Measurements from ENCODE around the gene C8B. TPM values are rescaled to one million over a fixed set of nuclear protein-coding genes. Genes with fewer than 3 reads are reported as not detected.

Gene C8B
- total and polyA plus RNA-seq, 2 donors (not counting 1 experiment from before 2014, with no cell fraction given): not detected

GRCh38 chr1:56952501-56952900, 13.3 kb downstream of the C8B start:
- H3K4me1 Mint-ChIP-seq: no peaks in the 10 kb centered on the region
- Histone ChIP-seq H3K27ac (ENCODE audit: low read length in 2 of 2) (no peak overlapping the region), H3K27me3 (replicated peaks in 1 of 4; ENCODE audit: control extremely low read depth in 1 of 4, control insufficient read depth in 3 of 4, insufficient read depth in 4 of 4, low read length in 3 of 4) (no peaks in the 10 kb centered on the region), H3K4me2 (replicated peaks; ENCODE audit: low read depth, low read length, poor library complexity, severe bottlenecking) (no peak overlapping the region), H3K36me3 (replicated peaks in 1 of 2; ENCODE audit: control extremely low read depth in 1 of 2, control insufficient read depth in 1 of 2, extremely low read depth in 1 of 2, insufficient read depth in 2 of 2, low read length in 1 of 2) (no peaks in the 10 kb centered on the region), H4K20me1 (ENCODE audit: control insufficient read depth, insufficient read depth, low read length, poor library complexity, severe bottlenecking) (no peaks in the 10 kb centered on the region), H2AFZ (ENCODE audit: insufficient read depth, low read depth, low read length, poor library complexity, severe bottlenecking) (no peak overlapping the region), H3K9me3 (ENCODE audit: control extremely low read depth in 1 of 3, control insufficient read depth in 2 of 3, insufficient read depth in 1 of 3, low read length in 2 of 3) (no peaks in the 10 kb centered on the region), H3K4me1 (ENCODE audit: control insufficient read depth in 2 of 2, insufficient read depth in 2 of 2, low read length in 2 of 2) (no peaks in the 10 kb centered on the region), H3K9ac (ENCODE audit: low read length) (no peak overlapping the region), H3K79me2 (ENCODE audit: control insufficient read depth, insufficient read depth, low read length) (no peaks in the 10 kb centered on the region), H3K4me3 (ENCODE audit: control extremely low read depth in 1 of 5, extremely low read depth in 1 of 5, insufficient read depth in 1 of 5, low read depth in 2 of 5, low read length in 4 of 5) (no peak overlapping the region)
- H3K27ac Mint-ChIP-seq: no peak overlapping the region
- H3K9me3 Mint-ChIP-seq (ENCODE audit: insufficient read depth): no peaks in the 10 kb centered on the region
- H3K27me3 Mint-ChIP-seq: peaks cover 12% of the 10 kb centered on the region
- WGBS (ENCODE audit: insufficient coverage): 94% methylated on average over 6 of the region's 8 CpGs
- H3K4me3 Mint-ChIP-seq: no peak overlapping the region
- no peak for TF ChIP-seq EZH2 (IDR thresholded peaks at IDR 0.05; ENCODE audit: borderline replicate concordance, insufficient read depth, low read depth, low read length, poor library complexity, severe bottlenecking)
- TF ChIP-seq CTCF (IDR thresholded peaks at IDR 0.05): no peak
- intact Hi-C loops (cut with micrococcal nuclease): no loop called here
- DNase-seq: no peak
- ChIA-PET CTCF (no interaction called here), POLR2A (no interaction called here)
- no peak for ATAC-seq (ENCODE audit: low read depth)

- no peaks in the 10 kb centered on the region for H3K27me3 ChIP-seq (replicated peaks in 1 of 4; ENCODE audit: control extremely low read depth in 1 of 4, control insufficient read depth in 3 of 4, insufficient read depth in 4 of 4, low read length in 3 of 4)
- no peaks in the 10 kb centered on the region for H3K79me2 ChIP-seq (ENCODE audit: control insufficient read depth, insufficient read depth, low read length)
- DNase-seq (no peak), ATAC-seq (ENCODE audit: low read depth) (no peak)
- CTCF ChIA-PET: no interaction called here
- H3K4me1 ChIP-seq (ENCODE audit: control insufficient read depth in 2 of 2, insufficient read depth in 2 of 2, low read length in 2 of 2): no peaks in the 10 kb centered on the region
- H3K27ac ChIP-seq (ENCODE audit: low read length in 2 of 2): no peak overlapping the region
- POLR2A ChIA-PET: no interaction called here
- H2AFZ ChIP-seq (ENCODE audit: insufficient read depth, low read depth, low read length, poor library complexity, severe bottlenecking): no peak overlapping the region
- no peak overlapping the region for H3K27ac Mint-ChIP-seq
- H3K27me3 Mint-ChIP-seq: no peaks in the 10 kb centered on the region
- 14% methylated on average over 1 of the region's 1 CpG for WGBS (ENCODE audit: insufficient coverage)
- H4K20me1 ChIP-seq (ENCODE audit: control insufficient read depth, insufficient read depth, low read length, poor library complexity, severe bottlenecking): no peaks in the 10 kb centered on the region
- H3K9me3 Mint-ChIP-seq (ENCODE audit: insufficient read depth): no peaks in the 10 kb centered on the region
- no peak overlapping the region for H3K4me3 ChIP-seq (ENCODE audit: control extremely low read depth in 1 of 5, extremely low read depth in 1 of 5, insufficient read depth in 1 of 5, low read depth in 2 of 5, low read length in 4 of 5)
- no peaks in the 10 kb centered on the region for H3K9me3 ChIP-seq (ENCODE audit: control extremely low read depth in 1 of 3, control insufficient read depth in 2 of 3, insufficient read depth in 1 of 3, low read length in 2 of 3)
- H3K4me1 Mint-ChIP-seq: no peaks in the 10 kb centered on the region
- no peak for TF ChIP-seq CTCF (IDR thresholded peaks at IDR 0.05)
- TF ChIP-seq EZH2 (IDR thresholded peaks at IDR 0.05; ENCODE audit: borderline replicate concordance, insufficient read depth, low read depth, low read length, poor library complexity, severe bottlenecking): no peak
- no peak overlapping the region for H3K9ac ChIP-seq (ENCODE audit: low read length)
- H3K36me3 ChIP-seq (replicated peaks in 1 of 2; ENCODE audit: control extremely low read depth in 1 of 2, control insufficient read depth in 1 of 2, extremely low read depth in 1 of 2, insufficient read depth in 2 of 2, low read length in 1 of 2): no peaks in the 10 kb centered on the region
- intact Hi-C loops (cut with micrococcal nuclease): no loop called here
- H3K4me2 ChIP-seq (replicated peaks; ENCODE audit: low read depth, low read length, poor library complexity, severe bottlenecking): no peak overlapping the region
- no peak overlapping the region for H3K4me3 Mint-ChIP-seq
Measured at GRCh38 chr1:56948403-56949023, 17.3 kb downstream of the C8B start.

Measured in B cell (primary cell).